ENCODE data around the gene CDC14A.
"Not testable (repeated sequence)": the region's sequence is repeated elsewhere in the genome, so short reads cannot be mapped to it uniquely, and the experiment has no call there.

The CDC14A gene

GRCh38 chr1:100369339-100369738, 17.0 kb downstream of the CDC14A start:
- not testable (repeated sequence) for DNase-seq

DNA sequence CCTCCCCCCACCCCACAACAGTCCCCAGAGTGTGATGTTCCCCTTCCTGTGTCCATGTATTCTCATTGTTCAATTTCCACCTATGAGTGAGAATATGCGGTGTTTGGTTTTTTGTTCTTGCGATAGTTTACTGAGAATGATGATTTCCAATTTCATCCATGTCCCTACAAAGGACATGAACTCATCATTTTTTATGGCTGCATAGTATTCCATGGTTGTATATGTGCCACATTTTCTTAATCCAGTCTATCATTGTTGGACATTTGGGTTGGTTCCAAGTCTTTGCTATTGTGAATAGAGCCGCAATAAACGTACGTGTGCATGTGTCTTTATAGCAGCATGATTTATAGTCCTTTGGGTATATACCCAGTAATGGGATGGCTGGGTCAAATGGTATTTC, 21.6 kb downstream of the CDC14A start:
- not testable (repeated sequence) for DNase-seq

DNA sequence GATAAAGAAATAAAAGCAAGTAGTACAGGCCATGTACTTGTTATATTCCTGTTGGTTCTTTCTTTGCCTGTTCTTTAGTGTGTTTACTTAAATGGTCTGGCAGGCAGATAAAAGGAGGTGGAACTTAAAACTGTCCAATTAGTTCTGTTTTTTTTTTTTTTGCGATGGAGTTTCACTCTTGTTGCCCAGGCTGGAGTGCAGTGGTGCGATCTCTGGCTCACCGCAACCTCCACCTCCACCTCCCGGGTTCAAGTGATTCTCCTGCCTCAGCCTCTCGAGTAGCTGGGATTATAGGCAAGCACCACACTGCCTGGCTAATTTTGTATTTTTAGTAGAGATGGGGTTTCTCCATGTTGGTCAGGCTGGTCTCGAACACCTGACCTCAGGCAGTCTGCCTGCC, 24.6 kb downstream of the CDC14A start:
- not testable (repeated sequence) for DNase-seq

GRCh38 chr1:100377590-100378361, 25.5 kb downstream of the CDC14A start:
- no peak for DNase-seq

DNA sequence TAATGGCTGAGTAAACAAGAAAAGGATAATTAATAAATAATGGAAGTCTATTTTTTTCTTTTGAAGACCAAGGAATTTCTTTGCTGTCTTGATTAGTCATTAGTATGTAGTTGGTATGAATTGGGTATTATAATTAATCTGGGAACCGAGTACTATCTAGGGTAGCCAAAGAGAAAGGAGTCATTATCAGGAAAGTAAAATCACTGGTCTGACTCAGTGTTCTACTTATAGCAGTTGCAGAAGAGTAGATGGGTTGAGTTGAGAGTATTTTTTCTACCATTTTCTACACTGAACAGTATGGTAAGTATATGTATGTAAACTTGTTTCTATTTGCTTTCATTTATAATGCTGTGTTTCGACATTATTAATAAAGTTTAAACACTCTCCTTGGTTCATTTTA, 26.6 kb downstream of the CDC14A start:
- DNase-seq, result no peak

- no peak for DNase-seq
Measured at GRCh38 chr1:100380635-100381034, 28.3 kb downstream of the CDC14A start.

DNA sequence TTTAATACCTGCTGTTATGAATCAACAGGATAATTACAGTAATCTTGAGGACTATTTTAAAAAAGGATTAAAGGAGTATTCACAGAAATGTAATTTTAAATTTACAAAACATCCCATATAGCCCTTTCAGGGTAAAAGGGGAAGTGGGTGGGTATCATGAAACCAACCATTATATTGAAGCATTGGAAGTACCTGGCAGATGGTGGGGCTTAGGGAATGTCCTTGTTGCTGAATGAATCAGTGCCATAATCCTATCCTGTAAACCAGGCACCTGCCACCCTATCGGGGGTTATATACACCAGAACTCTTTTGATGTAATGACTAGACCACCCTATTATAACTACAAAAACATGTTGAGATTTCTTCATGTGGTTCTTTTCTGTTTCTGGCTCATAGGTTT, 30.4 kb downstream of the CDC14A start:
- no peak for DNase-seq

- no peak for DNase-seq
Measured at GRCh38 chr1:100383743-100384405, 31.6 kb downstream of the CDC14A start.

DNA sequence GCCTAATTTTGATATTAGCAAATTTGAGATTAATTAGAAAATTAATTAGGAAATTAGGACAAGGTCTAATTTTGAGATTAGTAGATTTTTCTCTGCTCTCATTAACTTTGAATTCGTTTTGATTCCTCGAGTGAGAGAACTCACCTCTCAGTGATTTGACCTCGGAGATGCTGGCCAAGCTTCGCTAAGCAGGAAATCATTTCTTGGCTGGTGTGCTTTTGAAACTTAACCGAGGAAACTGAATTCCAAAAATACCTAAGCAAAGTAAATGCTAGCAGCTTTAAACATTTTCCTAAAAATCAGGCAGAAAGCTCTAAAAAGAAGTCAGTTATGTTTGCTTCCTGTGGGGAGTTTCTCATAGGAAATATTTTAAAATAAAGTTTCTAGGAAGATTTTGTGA, 34.9 kb downstream of the CDC14A start:
- no peak for DNase-seq

GRCh38 chr1:100387657-100388350, 35.5 kb downstream of the CDC14A start:
- no peak for DNase-seq

DNA sequence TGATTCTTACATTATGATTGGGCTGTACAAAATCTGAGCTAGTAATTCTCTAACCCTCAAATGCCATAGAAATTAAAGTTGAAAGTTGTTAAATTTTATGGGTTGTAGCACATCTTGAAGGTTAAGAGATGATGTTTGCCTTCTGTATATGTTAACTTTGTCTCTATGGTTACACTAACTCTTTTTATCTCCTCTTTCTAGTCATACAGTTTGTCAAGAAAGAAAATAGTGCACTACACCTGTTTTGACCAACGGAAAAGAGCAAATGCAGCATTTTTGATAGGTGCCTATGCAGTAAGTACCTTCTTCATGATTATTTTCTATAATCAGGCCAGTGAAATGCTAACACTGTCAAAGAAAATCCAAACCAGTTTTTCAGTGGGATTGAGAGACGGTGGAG, 38.2 kb downstream of the CDC14A start:
- no peak for DNase-seq

DNA sequence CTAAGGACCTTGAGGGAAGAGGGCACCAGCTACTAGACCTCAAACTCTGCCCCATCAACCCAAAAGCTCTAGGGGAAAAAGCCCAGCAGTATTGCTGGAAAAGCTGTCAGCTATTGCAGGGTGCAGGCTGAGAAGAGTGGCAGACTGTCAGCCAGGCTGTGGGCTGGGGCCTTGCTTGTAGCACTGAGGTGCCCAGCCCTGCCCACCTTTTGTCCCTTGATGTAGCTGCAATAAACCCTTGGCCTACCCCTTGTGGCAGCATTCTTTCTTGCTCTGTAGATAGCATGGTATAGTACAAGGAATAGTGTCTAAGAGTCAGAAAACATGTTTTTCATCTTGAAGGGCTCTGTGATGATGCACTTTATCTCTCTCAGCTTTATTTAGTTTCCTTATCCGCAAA, 39.4 kb downstream of the CDC14A start:
- DNase-seq, result no peak

DNA sequence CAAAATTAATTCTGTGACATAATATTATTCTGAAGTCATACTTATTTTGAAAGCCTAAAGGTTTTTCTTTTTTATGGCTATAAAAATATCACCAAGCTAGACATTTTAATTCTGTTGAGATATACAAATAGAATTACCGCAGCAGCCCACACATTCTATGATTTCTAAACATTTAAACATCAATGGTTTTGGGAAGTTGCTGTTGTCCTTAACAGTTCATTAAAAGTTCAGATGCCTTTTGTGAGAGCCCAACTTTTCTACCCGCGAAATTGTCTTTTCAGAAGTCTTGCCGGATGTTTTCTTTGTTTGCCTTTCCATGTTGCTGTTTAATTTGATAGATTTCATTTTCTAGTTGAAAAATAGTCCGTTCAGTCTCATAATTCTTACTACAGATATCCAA, 40.5 kb downstream of the CDC14A start:
- no peak for DNase-seq

DNA sequence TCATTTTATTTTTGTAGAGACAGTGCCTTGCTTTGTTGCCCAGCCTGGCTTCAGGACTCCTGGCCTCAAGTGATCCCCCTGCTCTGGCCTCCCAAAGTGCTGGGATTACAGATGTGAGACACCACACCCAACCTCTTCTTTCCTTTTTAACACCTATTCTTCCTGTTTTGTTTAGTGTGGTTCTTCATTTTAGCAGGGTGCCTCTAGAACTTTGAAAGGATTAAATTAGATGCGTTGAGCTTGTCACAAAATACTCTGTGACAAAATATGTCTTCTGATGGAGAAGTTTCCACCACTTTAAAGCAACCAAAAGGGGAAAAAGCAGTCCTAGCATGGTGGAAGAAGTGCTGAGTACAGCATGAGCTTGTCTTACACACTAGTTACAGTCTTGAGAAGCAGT, 42.0 kb downstream of the CDC14A start:
- DNase-seq, result no peak

DNA sequence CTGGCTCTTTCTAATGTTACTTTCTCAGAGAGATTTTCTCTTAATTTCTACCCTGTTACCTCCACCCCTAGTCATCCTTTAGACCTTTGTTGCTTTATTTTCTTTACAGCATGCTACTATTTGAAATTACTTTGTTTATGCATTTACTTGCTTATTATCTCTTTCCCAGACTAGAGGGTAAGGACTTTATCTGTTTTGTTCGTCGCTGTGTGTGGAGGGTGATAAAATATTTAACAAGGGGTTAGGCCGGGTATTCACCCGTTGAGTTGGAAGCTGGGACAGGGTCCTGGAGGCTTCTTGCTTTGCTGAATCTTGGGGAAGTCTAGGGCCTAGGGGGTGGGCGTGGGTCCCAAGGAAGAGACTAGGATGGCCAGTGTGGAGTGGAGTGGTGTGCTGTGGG, 43.6 kb downstream of the CDC14A start:
- no peak for DNase-seq

DNA sequence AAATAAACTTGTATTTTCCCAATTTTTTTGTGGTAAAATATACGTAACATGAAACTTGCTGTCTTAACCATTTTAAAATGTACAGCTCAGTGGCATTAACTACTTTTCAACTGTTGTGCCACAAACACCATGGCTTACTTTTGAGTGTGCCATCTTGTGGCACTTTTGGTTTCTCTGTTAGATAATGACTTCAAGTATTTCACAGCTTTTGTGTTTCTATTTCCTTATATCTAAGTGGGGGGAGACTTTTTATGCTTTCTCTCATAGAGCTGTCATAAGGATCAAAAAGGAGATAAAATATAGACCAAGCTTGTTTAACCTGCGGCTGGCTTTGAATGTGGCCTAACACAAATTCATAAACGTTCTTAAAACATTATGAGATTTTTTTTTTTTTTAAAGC, 44.3 kb downstream of the CDC14A start:
- no peak for DNase-seq

GRCh38 chr1:100397681-100398080, 45.4 kb downstream of the CDC14A start:
- DNase-seq, result no peak

DNA sequence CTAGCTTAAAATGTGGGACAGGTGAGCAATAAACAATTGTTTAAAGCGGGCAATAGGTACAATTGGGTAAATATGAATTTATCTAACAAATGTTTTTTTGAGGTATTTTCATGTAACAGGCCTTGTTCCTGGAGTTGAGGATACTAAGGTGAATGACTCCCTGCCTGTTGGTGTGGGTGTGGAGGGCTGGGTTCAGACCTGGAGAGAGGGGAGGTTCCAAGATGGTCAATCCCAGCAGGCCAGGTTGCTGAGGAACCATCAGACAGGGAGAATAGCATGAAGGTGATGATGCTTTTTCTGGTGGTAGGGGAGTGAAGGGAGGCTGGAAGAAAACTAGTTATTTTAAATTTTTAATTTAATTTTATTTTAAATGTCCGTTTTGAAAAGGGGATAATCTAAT, 46.3 kb downstream of the CDC14A start:
- DNase-seq, result no peak

- DNase-seq, result peak; percentile 80
Measured at GRCh38 chr1:100400404-100400803, 48.1 kb downstream of the CDC14A start.

GRCh38 chr1:100404821-100405220, 52.5 kb downstream of the CDC14A start:
- no peak for DNase-seq

DNA sequence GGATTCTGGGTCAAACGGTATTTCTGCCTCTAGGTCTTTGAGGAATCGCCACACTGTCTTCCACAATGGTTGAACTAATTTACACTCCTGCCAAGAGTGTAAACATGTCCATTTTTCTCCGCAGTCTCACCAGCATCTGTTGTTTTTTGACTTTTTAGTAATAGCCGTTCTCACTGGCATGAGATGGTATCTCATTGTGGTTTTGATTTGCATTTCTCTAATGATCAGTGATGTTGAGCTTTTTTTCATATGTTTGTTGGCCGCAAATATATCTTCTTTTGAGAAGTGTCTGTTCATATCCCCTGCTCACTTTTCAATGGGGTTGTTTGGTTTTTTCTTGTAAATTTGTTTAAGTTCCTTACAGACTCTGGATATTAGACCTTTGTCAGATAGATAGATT, 53.6 kb downstream of the CDC14A start:
- DNase-seq, result not testable (repeated sequence)

- not testable (repeated sequence) for DNase-seq
Measured at GRCh38 chr1:100407390-100407789, 55.1 kb downstream of the CDC14A start.

- DNase-seq, result no peak
Measured at GRCh38 chr1:100411019-100411418, 58.7 kb downstream of the CDC14A start.

- no peak for DNase-seq
Measured at GRCh38 chr1:100411574-100411973, 59.3 kb downstream of the CDC14A start.

All from GDM1 (cell line).